GM21423 (cell line): Measurements from ENCODE around the gene OSBPL5.

Source experiments
- ATAC-seq: cut with Tn5 transposase; IDR thresholded peaks from one replicate; pipeline ENCODE4 v1.9.1; 2021; ENCODE audit warnings: mild to moderate bottlenecking, moderate library complexity; ENCODE audit not compliant: unreplicated experiment

OSBPL5 gene

DNA sequence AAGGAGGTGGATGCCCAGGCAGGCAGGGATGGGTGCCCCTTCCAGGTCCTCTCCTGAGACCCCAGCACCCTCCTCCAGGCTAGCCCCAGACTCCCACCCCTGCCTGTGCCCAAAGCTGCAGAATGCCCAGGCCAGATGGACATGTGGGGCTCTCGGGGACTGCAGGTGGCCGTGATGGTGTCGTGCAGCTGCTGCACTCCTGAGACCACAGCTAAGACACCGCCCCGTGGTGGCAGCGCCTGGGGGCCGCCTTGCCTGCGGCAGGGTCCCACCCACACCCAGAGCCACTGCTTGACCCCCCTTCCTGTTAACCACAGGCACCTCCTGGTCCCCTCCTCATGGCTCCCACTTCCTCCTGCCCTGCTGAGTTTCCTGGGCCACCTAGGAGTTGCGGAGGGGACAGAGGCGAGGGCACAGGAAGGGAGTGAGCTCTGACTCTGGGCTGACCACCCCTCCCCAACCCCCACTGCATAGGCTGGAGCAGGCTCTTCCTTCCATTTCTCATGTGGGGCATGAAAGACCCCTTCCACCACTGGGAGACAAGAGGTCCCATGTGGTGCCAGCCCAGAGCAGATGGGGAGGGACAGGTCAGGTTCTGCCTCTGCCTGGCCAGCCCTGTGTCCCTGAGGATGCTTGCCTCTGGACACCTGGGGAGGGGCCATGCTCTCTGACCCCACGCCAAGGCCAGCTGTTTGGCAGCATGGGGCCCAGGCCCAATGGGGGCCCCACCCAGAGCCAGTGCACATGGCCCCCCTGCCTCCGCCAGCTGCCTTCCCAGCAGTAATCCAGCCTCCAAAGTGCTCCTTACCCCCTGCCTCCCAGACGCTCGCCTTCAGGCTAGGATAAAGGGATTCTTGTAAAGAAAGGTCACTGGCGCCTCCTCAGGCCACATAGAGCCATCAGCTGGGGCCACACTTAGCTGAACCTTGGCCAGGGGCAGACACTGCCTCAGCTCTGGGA, 29.3 kb downstream of the OSBPL5 start:
- ATAC-seq, result no peak

DNA sequence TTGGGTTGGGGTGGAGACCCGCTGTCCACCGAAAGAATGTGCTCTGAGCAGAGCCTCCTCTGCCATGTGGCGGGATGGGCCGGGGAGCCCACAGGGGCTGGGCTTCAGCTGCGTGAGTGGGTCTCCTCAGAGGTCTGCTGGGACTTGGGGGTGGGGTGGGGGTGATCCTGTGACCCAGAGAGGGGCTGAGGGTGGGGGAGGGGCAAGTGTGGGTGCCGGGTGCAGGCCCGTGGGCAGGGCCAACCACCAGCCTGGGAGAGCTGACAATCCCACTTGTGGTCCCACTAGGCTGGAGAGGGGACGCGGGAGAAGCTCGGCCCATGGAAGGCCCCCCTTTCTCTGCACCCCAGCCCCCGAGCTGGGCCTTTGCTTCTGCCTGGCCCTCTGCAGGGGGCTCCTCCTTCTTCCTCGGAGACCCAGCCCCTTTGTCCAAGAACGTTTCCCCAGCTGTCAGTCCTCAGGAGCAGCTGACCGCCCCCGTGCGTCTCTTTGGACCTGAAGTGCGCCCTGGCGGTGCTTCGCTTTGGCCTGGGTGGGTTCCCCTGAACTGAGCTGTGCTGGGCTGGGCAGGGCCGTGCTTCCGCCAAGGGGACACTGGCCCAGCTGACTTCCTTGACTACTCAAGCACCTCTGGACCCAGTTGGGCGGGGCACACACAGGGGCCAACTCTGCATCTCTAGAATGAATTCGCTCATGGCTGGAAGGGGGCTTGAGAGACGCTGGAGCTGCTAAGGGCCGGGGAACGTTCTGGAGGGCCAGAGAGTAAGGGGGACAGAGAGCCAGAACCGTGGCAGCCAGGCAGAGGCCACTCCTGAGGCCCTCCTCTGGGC, 30.2 kb downstream of the OSBPL5 start:
- no peak for ATAC-seq

GRCh38 chr11:3134218-3134621, 30.9 kb downstream of the OSBPL5 start:
- no peak for ATAC-seq

DNA sequence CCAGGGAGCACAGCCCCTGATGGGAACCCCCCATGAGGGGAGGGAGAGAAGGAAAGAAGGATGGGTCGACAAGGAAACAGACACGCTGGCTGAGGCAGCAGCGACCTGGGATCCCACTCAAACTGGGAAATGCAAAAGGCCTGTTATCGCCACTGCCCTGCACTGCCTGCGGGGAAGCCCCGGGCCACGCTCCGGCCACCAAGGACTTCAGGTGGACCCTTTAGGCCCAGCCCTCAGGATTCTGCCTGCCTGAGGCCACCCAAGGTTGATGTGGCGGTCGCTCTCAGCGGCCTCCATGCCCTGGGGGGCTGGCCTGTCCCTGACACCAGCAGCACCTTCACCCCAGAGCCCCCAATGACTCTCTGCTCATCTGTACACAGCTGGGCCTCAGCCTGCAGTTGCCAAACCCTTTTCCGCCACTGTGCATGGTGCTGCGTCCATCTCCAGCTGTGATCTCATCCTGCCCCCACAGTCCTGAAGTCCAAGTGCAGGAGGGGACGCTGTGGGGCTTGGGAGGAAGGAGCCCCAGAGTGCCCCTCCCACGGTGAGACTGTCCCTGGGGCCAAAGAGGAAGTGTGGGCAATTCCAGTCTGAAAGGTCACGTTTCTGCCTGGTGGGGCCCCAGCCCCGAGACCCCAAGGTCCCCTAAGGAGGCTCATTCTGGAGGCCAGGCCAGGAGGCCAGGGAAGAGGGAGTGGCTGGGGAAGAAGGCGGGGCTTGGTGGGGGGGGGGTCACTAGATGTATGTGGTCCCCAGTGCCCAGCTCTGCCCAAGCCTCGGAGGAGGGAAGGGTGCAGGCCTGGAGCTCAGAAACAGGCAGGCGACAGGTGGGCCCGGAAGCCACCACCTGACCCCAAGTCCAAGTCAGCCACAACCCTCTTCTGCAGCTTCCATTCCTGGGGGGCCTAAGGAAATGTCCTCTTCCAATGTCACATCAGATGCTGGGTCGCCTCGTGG, 31.6 kb downstream of the OSBPL5 start:
- no peak for ATAC-seq

DNA sequence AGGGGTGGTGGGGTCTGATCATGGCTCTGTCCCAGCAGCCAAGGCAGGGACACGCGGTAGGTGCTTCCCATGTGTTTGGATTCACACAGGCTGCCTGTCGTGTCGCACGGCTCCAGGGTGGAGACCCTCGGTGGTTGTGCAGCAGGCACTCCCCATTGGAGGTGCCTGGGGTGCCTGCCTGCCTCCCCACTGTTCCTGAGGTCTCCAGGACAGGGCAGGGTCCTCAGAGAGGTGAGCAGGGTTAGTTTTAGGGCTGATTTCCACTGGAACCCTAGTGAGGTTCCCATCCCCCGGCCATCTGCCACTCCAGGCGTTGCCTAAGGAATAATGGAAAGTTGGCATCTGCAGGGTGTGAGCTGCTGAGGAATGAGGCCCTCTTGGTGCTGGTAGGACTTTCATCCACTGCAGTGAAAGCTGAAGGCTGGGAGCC, 32.3 kb downstream of the OSBPL5 start:
- no peak for ATAC-seq

GRCh38 chr11:3132271-3132781, 32.8 kb downstream of the OSBPL5 start:
- ATAC-seq, result no peak

GRCh38 chr11:3131330-3131941, 33.7 kb downstream of the OSBPL5 start:
- ATAC-seq, result no peak

- no peak for ATAC-seq
Measured at GRCh38 chr11:3130269-3131071, 34.6 kb downstream of the OSBPL5 start.

DNA sequence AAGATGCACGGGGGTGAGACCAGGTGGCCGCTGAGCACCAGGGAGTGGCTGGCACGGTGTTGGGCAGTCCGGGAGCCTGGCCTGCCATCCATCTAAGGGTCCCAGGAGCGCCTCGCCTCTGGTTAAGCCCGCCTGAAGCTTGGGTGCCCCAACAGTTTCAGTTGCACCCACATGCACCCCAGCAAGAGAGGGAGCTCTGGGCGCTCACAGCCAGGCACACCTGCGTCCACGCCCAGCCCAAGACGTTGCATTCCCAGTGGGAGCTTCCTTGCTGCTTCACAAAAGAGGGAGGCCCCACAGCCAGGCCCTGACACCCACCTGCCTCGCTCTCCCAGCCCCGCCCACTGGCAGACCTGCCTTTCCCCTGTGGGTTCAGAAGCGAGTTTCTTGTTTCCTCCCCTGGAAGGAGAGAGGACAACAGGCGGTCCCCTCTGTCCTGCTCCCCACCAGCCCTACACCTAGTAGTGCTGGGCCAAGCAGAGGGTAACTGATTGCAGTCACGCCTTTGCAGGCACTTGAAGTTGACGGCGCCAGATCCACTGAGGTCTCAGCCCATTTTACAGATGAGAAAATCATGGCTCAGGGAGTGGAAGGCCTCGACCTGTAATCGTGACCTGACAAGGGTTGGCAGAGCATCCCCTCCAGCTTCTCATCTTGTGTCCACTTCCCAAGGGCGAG, 35.4 kb downstream of the OSBPL5 start:
- no peak for ATAC-seq

GRCh38 chr11:3129181-3129590, 35.9 kb downstream of the OSBPL5 start:
- no peak for ATAC-seq

- no peak for ATAC-seq
Measured at GRCh38 chr11:3128356-3129180, 36.5 kb downstream of the OSBPL5 start.

- ATAC-seq, result no peak
Measured at GRCh38 chr11:3127706-3128355, 37.3 kb downstream of the OSBPL5 start.

DNA sequence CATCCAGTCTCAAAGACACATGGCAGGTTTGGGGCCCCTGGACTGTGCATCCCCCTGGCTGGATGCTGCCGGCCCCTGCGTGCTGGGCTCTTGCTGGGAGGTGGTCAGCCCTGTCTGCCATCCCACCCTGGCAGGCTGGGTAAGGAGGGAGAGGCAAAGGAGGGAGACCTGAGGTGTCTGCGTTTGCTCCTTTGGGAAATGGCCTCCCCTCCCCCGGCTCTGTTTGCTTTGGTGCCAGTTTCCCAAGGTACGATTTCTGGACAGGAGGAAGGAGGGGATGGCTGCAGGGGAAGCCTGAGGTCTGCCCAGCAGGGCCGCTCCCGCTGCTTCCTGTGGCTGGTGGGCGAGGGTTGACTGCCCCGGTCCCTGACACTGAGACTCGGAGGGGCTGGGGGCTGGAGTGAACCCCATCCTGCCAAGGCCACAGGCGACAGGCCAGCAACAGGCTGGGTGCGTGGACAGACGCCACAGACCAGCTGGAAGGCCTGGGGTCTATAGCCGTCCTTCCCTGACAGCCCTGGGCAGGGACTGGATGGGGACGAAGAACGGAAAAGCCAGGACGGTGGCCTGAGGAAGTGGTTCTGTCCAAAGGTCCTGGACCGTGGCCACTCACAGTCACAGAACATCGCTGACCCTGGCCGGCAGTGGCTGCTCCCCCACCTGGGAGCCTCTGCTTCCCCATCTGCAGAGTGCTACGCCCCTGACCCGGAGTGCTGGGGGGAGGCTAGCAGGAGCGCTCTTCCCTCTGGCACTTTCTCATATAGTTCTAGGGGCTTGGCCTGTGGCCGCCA, 38.0 kb downstream of the OSBPL5 start:
- no peak for ATAC-seq

- ATAC-seq, result no peak
Measured at GRCh38 chr11:3126207-3126865, 38.8 kb downstream of the OSBPL5 start.

DNA sequence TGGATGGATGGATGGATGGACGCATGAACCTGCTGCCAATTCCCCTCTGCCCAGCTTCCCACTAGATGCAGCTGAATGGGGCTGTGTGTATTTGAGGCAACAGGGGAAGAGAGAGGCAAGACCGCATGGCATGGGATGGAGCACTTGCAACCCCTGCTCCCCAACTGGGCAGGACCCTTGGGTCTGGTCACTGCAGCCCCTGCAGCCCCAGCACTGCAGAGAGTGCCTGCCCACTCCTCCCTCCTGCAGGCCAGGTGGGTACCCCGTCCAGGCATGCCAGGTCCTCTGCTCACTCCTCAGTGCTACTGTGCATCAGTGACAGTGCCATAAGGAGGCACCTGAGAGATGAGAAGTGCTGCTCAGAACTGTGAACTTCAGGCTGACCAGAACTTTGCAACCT, 40.3 kb downstream of the OSBPL5 start:
- no peak for ATAC-seq
